Esophagus muscularis mucosa (tissue), 4 donors: ENCODE measurements around the gene SYT17. TPM values are rescaled to one million over a fixed set of nuclear protein-coding genes. Genes with fewer than 3 reads are reported as not detected.
"Not testable (repeated sequence)": the region's sequence is repeated elsewhere in the genome, so short reads cannot be mapped to it uniquely, and the experiment has no call there.

Experiments
- DNase-seq: peaks from one replicate; pipeline ENCODE4 v3.0.0-alpha.2; 2017; ENCODE audit errors: extremely low spot score
- H3K27ac ChIP-seq, 4 donors: fragments of 200-600 bp; sonication (generic); replicated peaks in 1 of 4; 1 replicate in 3 of 4; 2 replicates in 1 of 4; pipeline ENCODE4 v1.5.1; 2016 to 2019; ENCODE audit warnings: mild to moderate bottlenecking in 1 of 4
- H3K27me3 ChIP-seq, 4 donors: fragments of 200-600 bp; sonication (generic); one replicate each; pipeline versions ENCODE4 v1.5.1 to v1.6.0; 2016 to 2019
- H3K36me3 ChIP-seq, 4 donors: fragments of 200-600 bp; sonication (generic); one replicate each; pipeline ENCODE4 v1.5.1; 2016 to 2019
- H3K4me1 ChIP-seq, 4 donors: fragments of 200-600 bp; sonication (generic); one replicate each; pipeline ENCODE4 v1.5.1; 2016 to 2019
- H3K4me3 ChIP-seq, 4 donors: fragments of 200-600 bp; sonication (generic); 1 replicate in 2 of 4; 2 replicates in 2 of 4; pipeline ENCODE4 v1.5.1; 2016 to 2019; ENCODE audit warnings: mild to moderate bottlenecking in 4 of 4, moderate library complexity in 1 of 4
- H3K9me3 ChIP-seq, 4 donors: fragments of 200-600 bp; sonication (generic); 1 replicate in 3 of 4; 2 replicates in 1 of 4; pipeline ENCODE4 v1.5.1; 2016 to 2019
- EP300 ChIP-seq: sonication (generic); formaldehyde crosslinking; IDR thresholded peaks from one replicate; pipeline ENCODE4 v1.6.1; 2017; ENCODE audit warnings: antibody characterized with exemption
- POLR2A ChIP-seq: fragments of 450-650 bp; IDR thresholded peaks from one replicate; pipeline ENCODE4 v1.6.1; 2017; ENCODE audit warnings: antibody characterized with exemption, moderate library complexity, mild to moderate bottlenecking, low read depth
- POLR2AphosphoS5 ChIP-seq, 2 donors: sonication (generic); formaldehyde crosslinking; IDR thresholded peaks; one replicate each; pipeline ENCODE4 v1.6.1; 2017; ENCODE audit warnings: antibody characterized with exemption in 2 of 2
- WGBS: methylation state at CpG from one replicate; pipeline ENCODE4 v1.1.5; 2018; 5-methylcytosine and 5-hydroxymethylcytosine counted together
- intact Hi-C: fragments of 100-400 bp; cut with DNase I; formaldehyde crosslinking; loops from one replicate; pipeline ENCODE4 v1.15.1; 2023
- total RNA-seq, 4 donors: library from RNA; depleted of rRNA; stranded (reverse); fragments of >200 nt; gene quantifications; one replicate each; pipeline versions ENCODE4 v1.1.0 to v1.2.1, GENCODE V29; 2016
- TF ChIP-seq, protein P1 (sequence below), 3 experiments: fragments of 200-600 bp in 2 of 3; fragments of 450-650 bp in 1 of 3; sonication (generic) in 2 of 3; IDR thresholded peaks; one replicate each; pipeline ENCODE4 v1.5.1; 2017 to 2019; ENCODE audit warnings: antibody characterized with exemption in 3 of 3, mild to moderate bottlenecking in 2 of 3, moderate library complexity in 1 of 3

The SYT17 gene
- total RNA-seq, 4 donors from 2014 or later, result 5.0 to 8.7 (median 6.2) TPM

DNA sequence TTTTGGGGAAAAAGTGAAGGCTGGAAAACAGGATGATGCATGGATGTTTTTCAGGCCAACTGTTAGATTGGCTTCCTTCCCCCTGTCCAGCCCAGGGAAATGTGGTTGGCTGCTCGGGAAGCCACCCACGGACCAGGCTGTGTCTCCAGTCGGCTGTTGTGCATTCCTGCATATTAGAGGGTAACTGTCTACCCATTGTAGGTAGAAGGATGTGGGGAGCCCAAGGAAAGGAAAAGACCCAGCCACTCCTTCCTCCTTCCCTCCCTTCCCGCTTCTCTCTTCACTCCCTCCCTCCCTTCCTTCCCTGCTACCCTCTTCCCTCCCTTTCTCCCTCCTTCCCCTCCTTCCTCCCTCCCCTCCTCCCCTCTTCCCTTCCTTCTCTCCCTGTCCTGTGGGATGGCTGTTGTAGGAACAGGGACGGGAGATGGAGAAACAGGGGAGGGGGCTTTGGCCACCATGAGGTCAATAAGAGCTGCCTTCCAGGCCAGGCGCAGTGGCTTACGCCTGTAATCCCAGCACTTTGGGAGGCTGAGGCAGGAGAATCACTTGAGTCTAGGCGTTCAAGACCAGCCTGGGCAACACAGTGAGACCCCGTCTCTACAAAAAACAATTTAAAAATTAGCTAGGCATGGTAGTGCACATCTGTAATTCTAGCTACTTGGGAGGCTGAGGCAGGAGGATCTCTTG is 16.9 kb downstream of the SYT17 start:
- Histone ChIP-seq H3K9me3 (no peaks in the 10 kb centered on the region), H3K27ac (no peak overlapping the region), H3K4me1 (peaks cover under 1 to 11% (median 8%) of the 10 kb centered on the region in 4 donors), H3K36me3 (no peaks in the 10 kb centered on the region), H3K4me3 (no peak overlapping the region), H3K27me3 (no peaks in the 10 kb centered on the region)
- no peak for DNase-seq
- TF ChIP-seq POLR2A (no peak), EP300 (no peak), POLR2AphosphoS5 (IDR thresholded peaks at IDR 0.05) (no peak)
- TF ChIP-seq, protein P1, sequence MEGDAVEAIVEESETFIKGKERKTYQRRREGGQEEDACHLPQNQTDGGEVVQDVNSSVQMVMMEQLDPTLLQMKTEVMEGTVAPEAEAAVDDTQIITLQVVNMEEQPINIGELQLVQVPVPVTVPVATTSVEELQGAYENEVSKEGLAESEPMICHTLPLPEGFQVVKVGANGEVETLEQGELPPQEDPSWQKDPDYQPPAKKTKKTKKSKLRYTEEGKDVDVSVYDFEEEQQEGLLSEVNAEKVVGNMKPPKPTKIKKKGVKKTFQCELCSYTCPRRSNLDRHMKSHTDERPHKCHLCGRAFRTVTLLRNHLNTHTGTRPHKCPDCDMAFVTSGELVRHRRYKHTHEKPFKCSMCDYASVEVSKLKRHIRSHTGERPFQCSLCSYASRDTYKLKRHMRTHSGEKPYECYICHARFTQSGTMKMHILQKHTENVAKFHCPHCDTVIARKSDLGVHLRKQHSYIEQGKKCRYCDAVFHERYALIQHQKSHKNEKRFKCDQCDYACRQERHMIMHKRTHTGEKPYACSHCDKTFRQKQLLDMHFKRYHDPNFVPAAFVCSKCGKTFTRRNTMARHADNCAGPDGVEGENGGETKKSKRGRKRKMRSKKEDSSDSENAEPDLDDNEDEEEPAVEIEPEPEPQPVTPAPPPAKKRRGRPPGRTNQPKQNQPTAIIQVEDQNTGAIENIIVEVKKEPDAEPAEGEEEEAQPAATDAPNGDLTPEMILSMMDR (IDR thresholded peaks at IDR 0.05), result no peak
- intact Hi-C loops, result no loop called here
- WGBS, result 74% methylated on average over 9 of the region's 9 CpGs

DNA sequence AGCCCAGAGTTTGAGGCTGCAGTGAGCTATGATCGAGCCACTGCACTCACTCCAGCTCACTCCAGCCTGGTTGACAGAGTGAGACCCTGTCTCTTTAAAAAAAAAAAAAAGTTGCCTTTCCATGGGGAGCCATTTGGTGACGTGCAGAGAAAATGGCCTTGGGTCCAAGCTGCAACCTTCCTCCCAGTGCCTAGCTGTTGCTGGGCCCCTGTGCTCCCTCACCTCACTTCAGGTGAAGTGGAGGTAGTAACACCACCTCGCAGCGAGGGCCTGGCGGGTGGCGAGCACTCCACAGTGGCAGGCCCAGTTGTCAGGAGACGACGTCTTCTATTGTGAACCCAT is 17.4 kb downstream of the SYT17 start:
- TF ChIP-seq, protein P1 (IDR thresholded peaks at IDR 0.05), result no peak
- no peak for TF ChIP-seq POLR2AphosphoS5 (IDR thresholded peaks at IDR 0.05)
- TF ChIP-seq EP300, result no peak
- no peak for TF ChIP-seq POLR2A
- no peaks in the 10 kb centered on the region for H3K36me3 ChIP-seq
- H3K27ac ChIP-seq, result no peak overlapping the region
- 92% methylated on average over 8 of the region's 8 CpGs for WGBS
- H3K27me3 ChIP-seq, result no peaks in the 10 kb centered on the region
- no peak for DNase-seq
- H3K4me1 ChIP-seq, result peaks cover 4 to 13% (median 9%) of the 10 kb centered on the region in 4 donors
- intact Hi-C loops, result no loop called here
- no peak overlapping the region for H3K4me3 ChIP-seq
- H3K9me3 ChIP-seq, result no peaks in the 10 kb centered on the region

DNA sequence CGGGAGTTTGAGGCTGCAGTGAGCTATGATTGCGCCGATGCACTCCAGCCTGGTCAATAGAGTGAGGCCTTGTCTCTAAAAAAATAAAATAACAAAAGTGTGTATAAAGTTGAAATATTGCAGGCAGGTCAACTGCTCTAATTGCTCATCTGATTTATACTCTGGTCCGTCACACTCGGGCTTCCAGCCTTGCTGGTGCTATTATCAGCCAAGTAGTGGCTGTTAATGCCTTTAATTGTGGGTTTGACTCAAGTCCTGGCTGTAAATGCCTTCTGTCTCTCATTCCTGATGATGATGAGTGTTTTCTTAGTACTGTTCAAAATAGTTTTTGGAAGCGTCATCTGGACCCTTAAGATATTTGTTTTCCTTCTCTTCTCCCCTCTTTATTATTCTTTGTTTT is 18.4 kb downstream of the SYT17 start:
- Histone ChIP-seq H3K27ac (no peak overlapping the region), H3K27me3 (no peaks in the 10 kb centered on the region), H3K36me3 (no peaks in the 10 kb centered on the region), H3K4me3 (no peak overlapping the region), H3K9me3 (no peaks in the 10 kb centered on the region), H3K4me1 (peaks cover 4 to 19% (median 11%) of the 10 kb centered on the region in 4 donors)
- 91% methylated on average over 6 of the region's 6 CpGs for WGBS
- no peak for DNase-seq
- intact Hi-C loops, result no loop called here
- no peak for TF ChIP-seq POLR2AphosphoS5 (IDR thresholded peaks at IDR 0.05)
- TF ChIP-seq, protein P1 (IDR thresholded peaks at IDR 0.05), result no peak

DNA sequence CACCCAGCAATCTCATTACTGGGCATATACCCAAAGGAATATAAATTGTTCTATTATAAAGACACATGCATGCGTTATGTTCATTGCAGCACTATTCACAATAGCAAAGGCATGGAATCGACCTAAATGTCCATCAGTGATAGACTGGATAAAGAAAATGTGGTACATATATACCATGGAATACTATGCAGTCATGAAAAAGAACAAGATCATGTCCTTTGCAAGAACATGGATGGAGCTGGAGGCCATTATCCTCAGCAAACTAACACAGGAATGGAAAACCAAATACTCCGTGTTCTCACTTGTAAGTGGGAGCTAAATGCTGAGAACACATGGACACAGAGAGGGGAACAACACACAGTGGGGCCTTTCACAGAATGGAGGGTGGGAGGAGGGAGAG is 19.9 kb downstream of the SYT17 start:
- peaks cover 4 to 19% (median 11%) of the 10 kb centered on the region in 4 donors for H3K4me1 ChIP-seq
- WGBS, result 79% methylated on average over 3 of the region's 3 CpGs

DNA sequence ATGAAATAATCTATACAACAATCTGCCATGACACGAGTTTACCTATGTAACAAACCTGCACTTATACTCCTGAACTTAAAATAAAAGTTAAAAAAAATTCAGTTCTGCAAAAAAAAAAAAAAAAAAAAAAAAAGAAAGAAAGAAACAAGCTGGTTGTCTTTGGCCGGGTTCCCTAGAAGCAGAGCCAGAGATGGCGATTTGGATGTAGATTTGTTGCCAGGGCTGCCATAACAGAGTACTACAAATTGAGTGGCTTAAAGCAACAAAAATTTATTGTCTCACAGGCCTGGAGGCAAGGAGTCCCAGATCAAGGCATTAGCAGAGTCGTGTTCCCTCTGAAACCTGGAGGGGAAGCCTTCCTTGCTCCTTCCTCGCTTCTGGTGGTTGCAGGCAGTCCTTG is 20.4 kb downstream of the SYT17 start:
- Histone ChIP-seq H3K4me3 (no peak overlapping the region), H3K9me3 (no peaks in the 10 kb centered on the region), H3K27me3 (no peaks in the 10 kb centered on the region), H3K4me1 (peaks cover 4 to 19% (median 11%) of the 10 kb centered on the region in 4 donors), H3K27ac (peak overlapping the region in 3 of 4 donors; percentile 52 to 63 (median 60)), H3K36me3 (no peaks in the 10 kb centered on the region)
- intact Hi-C loops, result no loop called here
- no peak for DNase-seq
- WGBS, result 33% methylated on average over 5 of the region's 5 CpGs
- TF ChIP-seq EP300, result no peak
- TF ChIP-seq POLR2A, result no peak
- no peak for TF ChIP-seq POLR2AphosphoS5 (IDR thresholded peaks at IDR 0.05)
- TF ChIP-seq, protein P1 (IDR thresholded peaks at IDR 0.05), result no peak

More for the DNA sequence above, 19.9 kb downstream of the SYT17 start:
- intact Hi-C loops, H3K4me3 ChIP-seq, H3K36me3 ChIP-seq, DNase-seq, H3K27me3 ChIP-seq, H3K9me3 ChIP-seq: not testable (repeated sequence)
- peak overlapping the region in 2 of 4 donors; percentile 11 to 60 for H3K27ac ChIP-seq
